ENCODE results near the gene CALM1.
A peak's percentile ranks its signal among the peaks of the same experiment; 100 is the strongest.

CALM1 gene

GRCh38 chr14:90412058-90412457 is 15.2 kb downstream of the CALM1 start:
- DNase-seq: no peak

DNA sequence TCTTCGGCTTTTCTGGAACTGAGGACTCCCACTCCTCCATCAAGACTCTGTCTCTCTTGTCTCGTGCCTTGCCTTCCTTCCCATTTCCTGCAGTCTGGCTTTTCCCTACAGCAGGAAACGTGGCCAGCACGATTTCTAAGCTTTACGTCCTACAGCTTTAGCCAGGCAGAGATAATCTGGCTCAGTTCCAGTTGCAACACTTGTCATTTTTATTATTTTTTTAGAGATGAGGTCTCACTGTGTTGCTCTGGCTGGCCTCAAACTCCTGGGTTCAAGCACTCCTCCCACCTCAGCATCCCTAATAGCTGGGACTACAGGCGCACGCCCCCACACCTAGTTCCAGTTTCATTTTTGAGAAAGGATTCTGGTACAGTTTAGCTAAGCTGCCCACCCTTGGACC is 19.9 kb downstream of the CALM1 start:
- no peak for DNase-seq

- no peak for DNase-seq
Observed at GRCh38 chr14:90418053-90418452, 21.2 kb downstream of the CALM1 start.

DNA sequence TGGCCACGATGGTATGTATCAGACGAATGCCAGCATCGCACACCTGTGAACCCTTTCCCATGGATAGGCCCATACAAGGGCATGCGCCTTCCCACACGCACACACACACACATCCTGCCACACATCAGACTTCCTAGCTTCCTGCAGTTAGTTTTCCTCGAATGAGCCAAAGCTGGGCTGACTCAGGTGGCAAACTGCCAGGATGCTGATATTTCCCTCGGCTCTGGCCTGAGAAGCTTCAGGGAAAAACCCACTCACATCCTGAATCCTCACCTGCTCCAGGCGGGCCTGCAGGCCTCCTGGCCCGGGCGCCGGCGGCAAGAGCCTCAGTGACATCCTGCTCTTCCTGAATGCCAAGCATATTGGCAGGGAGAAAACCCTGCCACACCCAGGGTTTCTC is 22.4 kb downstream of the CALM1 start:
- DNase-seq: no peak

- no peak for DNase-seq
Observed at GRCh38 chr14:90421001-90421631, 24.3 kb downstream of the CALM1 start.

GRCh38 chr14:90421632-90422020 is 24.8 kb downstream of the CALM1 start:
- DNase-seq: no peak

GRCh38 chr14:90423166-90423565 is 26.3 kb downstream of the CALM1 start:
- DNase-seq: no peak

DNA sequence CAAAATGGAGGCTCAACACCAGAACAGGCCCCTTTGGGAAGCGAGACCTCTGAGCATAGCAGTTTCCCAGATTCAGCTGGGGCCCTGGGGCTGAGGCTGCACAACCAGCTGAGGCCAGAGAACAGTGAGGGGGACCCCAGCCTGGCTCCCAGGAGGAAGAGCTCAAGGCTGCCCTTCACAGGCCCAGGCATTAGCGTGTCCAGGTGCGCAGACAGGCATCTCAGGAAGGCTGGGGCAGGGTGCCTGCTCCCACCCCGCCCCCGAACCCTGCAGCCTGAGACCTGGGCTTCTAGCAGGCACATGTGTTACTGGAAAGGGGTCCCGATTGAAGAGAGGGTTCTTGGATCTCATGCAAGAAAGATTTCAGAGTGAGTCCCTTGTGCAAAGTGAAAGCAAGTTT is 27.2 kb downstream of the CALM1 start:
- DNase-seq: no peak

DNA sequence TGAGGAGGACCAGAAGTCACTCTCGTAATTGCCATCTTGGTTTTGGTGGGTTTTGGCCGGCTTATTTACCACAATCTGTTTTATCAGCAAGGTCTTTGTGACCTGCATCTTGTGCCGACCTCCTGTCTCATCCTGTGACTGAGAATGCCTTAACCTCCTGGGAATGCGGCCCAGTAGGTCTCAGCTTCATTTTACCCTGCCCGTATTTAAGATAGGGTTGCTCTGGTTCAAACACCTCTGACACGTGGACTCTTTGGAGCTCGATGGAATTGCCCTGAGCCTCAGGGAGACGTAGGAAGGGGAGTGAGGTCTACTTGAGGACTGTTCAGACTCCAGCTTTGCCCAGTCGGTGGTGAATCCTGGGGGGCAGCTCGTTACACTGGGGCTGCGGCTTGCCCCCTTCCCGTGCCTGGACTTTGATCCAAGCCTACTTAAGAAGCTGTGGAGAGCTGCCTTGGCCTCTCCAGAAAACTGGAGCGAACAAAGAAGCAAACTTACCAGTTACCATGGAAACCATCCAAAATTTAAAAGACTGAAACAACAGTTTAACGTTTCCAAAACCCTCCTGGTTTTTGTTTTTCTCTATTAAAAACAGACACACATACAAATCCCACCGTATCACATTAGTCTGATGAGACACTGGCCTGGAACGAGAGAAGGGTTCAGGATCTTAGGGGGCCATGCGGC is 28.0 kb downstream of the CALM1 start:
- no peak for DNase-seq

GRCh38 chr14:90425373-90425879 is 28.6 kb downstream of the CALM1 start:
- no peak for DNase-seq

- no peak for DNase-seq
Observed at GRCh38 chr14:90426031-90426540, 29.3 kb downstream of the CALM1 start.

GRCh38 chr14:90426663-90427062 is 29.8 kb downstream of the CALM1 start:
- no peak for DNase-seq

GRCh38 chr14:90427848-90428426 is 31.1 kb downstream of the CALM1 start:
- DNase-seq: no peak

DNA sequence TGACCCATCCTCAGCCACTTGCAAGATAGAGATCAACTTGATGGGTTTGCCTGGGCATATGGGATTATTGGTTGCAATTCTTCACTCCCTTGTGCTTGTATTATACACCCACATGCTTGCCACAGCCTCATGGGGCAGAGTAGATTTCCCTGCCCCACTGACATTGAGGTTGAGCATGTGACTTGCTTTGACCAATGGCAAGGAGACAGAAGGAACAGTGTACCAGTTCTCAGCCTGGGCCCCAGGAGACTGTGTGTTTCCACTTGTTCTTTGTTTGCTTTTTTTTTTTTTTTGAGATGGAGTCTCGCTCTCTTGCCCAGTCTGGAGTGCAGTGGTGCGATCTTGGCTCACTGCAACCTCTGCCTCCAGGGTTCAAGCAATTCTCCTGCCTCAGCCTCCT is 31.8 kb downstream of the CALM1 start:
- no peak for DNase-seq

DNA sequence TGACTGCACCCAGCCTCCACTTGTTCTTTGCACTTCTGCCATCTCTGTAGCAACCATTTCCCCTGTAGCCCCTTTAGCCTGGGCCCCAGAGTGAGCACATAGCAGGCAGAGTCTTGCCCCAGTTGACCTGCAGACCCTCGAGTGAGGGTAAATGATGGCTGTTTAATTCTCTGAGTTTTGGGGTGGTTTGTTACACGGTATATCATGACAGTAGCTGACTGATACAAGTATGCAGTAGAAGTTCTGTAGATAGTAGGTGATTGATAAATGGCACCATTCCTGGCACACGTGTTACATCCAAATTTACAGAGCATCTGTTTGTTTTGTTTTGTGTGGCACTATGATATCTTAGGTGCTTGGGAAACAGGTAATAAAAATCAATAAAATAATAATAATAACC is 32.4 kb downstream of the CALM1 start:
- no peak for DNase-seq

DNA sequence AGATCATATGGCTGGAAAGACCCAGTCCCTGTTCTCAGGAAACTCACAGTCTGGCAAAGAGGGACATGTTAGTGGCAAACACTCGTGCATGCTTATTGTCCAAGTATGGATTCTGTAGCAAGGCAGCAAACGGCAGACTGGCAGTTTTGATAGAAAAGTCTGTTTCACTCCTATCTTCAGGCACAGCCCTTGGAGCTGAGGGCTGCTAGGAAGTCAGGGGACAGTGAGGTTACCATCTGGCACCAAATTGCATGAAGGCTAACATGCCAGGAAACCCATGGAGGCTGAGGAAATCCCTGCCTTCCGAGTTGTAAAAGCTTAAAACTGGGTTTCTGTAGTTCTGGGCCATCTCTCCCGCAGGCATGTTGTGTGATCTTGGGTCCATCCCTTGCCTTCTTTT is 32.9 kb downstream of the CALM1 start:
- DNase-seq: no peak

- no peak for DNase-seq
Observed at GRCh38 chr14:90434370-90435020, 37.7 kb downstream of the CALM1 start.

DNA sequence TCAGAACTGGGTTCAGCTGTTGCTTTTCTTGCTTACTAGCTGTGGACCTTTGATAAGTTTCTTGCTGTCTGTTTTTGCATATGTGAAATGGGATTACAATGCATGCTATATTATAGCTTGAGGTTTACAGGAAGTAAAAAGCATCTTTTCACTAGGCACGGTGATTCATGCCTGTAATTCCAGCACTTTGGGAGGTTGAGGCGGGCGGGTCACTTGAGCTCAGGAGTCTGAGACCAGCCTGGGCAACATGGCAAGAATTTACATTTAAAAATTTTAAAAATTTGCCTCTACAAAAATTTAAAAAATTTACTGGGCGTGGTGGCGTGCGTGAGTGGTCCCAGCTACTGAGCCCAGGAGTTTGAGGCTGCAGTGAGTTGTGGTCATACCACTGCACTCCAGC is 42.0 kb downstream of the CALM1 start:
- DNase-seq: no peak

GRCh38 chr14:90440021-90440451 is 43.2 kb downstream of the CALM1 start:
- DNase-seq: no peak

DNA sequence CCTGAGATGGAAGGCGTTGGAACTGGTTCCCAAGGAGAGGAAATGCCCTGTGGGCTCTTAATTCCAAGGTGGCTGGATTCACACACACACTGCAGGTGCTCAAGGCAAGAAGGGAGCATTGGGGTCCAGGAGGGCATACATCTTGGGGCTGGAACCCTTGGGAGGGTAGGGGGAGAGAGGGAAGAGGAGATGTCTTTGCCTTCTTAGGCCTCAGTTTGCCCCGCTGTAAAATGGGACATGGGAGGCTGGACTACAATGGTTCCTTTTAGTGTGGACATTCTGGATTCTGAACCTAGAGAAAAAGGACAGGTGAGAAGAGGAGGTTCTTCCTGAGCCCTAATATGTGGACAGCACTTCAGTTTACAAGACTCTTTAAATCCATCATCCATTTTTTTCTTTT is 43.8 kb downstream of the CALM1 start:
- DNase-seq: no peak

DNA sequence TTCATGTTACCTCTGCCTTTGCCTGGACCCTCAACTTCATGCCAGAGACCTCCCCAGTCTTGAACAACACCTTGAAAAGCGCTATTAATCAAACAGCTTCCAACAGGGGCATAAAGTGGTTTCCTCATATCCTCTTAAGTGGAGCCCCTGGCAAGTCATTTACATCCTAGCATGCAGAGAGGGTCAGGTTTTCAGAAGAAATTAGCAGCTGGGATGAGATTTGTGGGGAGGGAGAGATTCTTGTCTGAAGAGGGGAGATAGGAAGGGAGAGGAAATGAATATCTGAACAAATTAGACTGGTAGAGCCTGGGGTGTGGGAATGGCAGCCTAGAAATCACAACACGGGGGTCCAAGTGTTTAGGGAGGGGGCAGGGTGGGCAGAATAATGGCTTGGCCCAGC is 45.6 kb downstream of the CALM1 start:
- no peak for DNase-seq

- DNase-seq: peak; percentile 56
Observed at GRCh38 chr14:90443161-90444076, 46.6 kb downstream of the CALM1 start.

Measured in NCI-H510A (cell line).